Heart left ventricle (tissue), 13 donors: Measurements from ENCODE around the gene GSTCD.

Experiments
- POLR2A ChIP-seq, 2 donors: fragments of 450-650 bp; IDR thresholded peaks; one replicate each; pipeline ENCODE4 v1.6.1; 2017; ENCODE audit warnings: antibody characterized with exemption in 2 of 2, mild to moderate bottlenecking in 2 of 2, moderate library complexity in 2 of 2
- TF ChIP-seq, protein P1 (sequence below), 12 donors: fragments of 200-600 bp; sonication (generic) in 4 of 12; IDR thresholded peaks; one replicate each; pipeline versions ENCODE4 v1.5.0 to v1.8.0; 2018 to 2022; ENCODE audit warnings: antibody characterized with exemption in 12 of 12, mild to moderate bottlenecking in 5 of 12
- donor health status: ischemic (EF 13 %, LVEDD 7.1; RV severe dilation, severe dysfunction).
- donor health status: DM: no; HTN: yes; CAD: no.
- donor health status: DM: no; HTN: no; CAD: no.
- donor health status: ischemic (EF 25% LVEDD 6.9; RV normal size, moderate dysfunction).
- donor health status: ischemic (EF 25% LVEDD 5.7; RV mildly dilated, moderate dysfunction).
- donor health status: ischemic (EF 35%, LVEDD 5.7; RV mildly dilated, moderate dysfunction).
- donor health status: nonischemic (EF 11% LVEDD 7.7; RV severe dilation, severe dysfunction).
- donor health status: DM: yes; HTN: yes; CAD: no.
- donor health status: PGD.
- donor health status: ischemic (EF 29% LVEDD 5.4; RV normal size, mild dysfunction).
- donor health status: nonischemic (EF 23%, LVEDD 6.1; RV moderate dilation, normal function).

DNA sequence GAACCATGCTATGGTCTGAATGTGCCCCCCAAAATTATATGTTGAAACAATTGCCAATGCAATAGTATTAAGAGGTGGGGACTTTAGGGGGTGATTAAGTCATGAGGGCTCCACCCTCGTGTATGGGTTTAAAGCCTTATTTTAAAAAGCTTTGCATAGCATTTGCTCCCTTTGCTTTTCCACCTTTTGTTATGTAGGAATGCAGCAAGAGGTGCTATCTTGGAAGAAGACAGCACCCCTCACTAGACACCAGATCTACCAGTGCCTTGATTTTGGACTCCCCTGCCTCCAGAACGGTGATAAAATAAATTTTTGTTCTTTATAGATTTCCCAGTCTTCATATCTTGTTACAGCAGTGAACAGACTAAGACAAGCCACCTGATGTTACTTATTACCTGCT, 163.4 kb downstream of the GSTCD start:
- TF ChIP-seq, protein P1, sequence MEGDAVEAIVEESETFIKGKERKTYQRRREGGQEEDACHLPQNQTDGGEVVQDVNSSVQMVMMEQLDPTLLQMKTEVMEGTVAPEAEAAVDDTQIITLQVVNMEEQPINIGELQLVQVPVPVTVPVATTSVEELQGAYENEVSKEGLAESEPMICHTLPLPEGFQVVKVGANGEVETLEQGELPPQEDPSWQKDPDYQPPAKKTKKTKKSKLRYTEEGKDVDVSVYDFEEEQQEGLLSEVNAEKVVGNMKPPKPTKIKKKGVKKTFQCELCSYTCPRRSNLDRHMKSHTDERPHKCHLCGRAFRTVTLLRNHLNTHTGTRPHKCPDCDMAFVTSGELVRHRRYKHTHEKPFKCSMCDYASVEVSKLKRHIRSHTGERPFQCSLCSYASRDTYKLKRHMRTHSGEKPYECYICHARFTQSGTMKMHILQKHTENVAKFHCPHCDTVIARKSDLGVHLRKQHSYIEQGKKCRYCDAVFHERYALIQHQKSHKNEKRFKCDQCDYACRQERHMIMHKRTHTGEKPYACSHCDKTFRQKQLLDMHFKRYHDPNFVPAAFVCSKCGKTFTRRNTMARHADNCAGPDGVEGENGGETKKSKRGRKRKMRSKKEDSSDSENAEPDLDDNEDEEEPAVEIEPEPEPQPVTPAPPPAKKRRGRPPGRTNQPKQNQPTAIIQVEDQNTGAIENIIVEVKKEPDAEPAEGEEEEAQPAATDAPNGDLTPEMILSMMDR (IDR thresholded peaks at IDR 0.05), result no peak
- TF ChIP-seq POLR2A (IDR thresholded peaks at IDR 0.05), result no peak
